NT2/D1 (cell line): ENCODE measurements around the gene ZNF600.
A peak's percentile ranks its signal among the peaks of the same experiment; 100 is the strongest.
"Not testable (repeated sequence)": the region's sequence is repeated elsewhere in the genome, so short reads cannot be mapped to it uniquely, and the experiment has no call there.

Experiments
- DNase-seq: peaks from one replicate; pipeline ENCODE4 v3.0.0-alpha.2; 2011; ENCODE audit warnings: low read depth, low spot score
- H3K27me3 ChIP-seq: 2 replicates; pipeline ENCODE4 v1.6.0; 2011; ENCODE audit warnings: mild to moderate bottlenecking; ENCODE audit not compliant: insufficient read length, insufficient read depth
- H3K36me3 ChIP-seq: 2 replicates; pipeline ENCODE4 v1.6.1; 2011; ENCODE audit warnings: mild to moderate bottlenecking, low read length, mixed read lengths; ENCODE audit not compliant: insufficient read depth, insufficient read length
- H3K4me1 ChIP-seq: 2 replicates; pipeline ENCODE4 v1.5.1; 2011; ENCODE audit not compliant: insufficient read depth, insufficient read length
- H3K4me3 ChIP-seq: 2 replicates; pipeline ENCODE4 v1.5.1; 2011; ENCODE audit warnings: low read depth; ENCODE audit not compliant: insufficient read length
- H3K9ac ChIP-seq: 2 replicates; pipeline ENCODE4 v1.6.0; 2011; ENCODE audit warnings: low read depth; ENCODE audit not compliant: insufficient read length
- H3K9me3 ChIP-seq: 2 replicates; pipeline ENCODE4 v1.5.1; 2011; ENCODE audit warnings: mild to moderate bottlenecking, low read length; ENCODE audit not compliant: insufficient read depth
- SUZ12 ChIP-seq: IDR thresholded peaks from 2 replicates; pipeline ENCODE4 v1.6.1; 2011; ENCODE audit not compliant: insufficient read length, insufficient read depth; ENCODE audit errors: extremely low read depth
- YY1 ChIP-seq: IDR thresholded peaks from 2 replicates; pipeline ENCODE4 v1.6.1; 2011; ENCODE audit not compliant: insufficient read length, insufficient read depth
- ZNF274 ChIP-seq: IDR thresholded peaks from 2 replicates; pipeline ENCODE4 v1.6.1; 2011; ENCODE audit warnings: mild to moderate bottlenecking, low read depth, low read length

Gene ZNF600

DNA sequence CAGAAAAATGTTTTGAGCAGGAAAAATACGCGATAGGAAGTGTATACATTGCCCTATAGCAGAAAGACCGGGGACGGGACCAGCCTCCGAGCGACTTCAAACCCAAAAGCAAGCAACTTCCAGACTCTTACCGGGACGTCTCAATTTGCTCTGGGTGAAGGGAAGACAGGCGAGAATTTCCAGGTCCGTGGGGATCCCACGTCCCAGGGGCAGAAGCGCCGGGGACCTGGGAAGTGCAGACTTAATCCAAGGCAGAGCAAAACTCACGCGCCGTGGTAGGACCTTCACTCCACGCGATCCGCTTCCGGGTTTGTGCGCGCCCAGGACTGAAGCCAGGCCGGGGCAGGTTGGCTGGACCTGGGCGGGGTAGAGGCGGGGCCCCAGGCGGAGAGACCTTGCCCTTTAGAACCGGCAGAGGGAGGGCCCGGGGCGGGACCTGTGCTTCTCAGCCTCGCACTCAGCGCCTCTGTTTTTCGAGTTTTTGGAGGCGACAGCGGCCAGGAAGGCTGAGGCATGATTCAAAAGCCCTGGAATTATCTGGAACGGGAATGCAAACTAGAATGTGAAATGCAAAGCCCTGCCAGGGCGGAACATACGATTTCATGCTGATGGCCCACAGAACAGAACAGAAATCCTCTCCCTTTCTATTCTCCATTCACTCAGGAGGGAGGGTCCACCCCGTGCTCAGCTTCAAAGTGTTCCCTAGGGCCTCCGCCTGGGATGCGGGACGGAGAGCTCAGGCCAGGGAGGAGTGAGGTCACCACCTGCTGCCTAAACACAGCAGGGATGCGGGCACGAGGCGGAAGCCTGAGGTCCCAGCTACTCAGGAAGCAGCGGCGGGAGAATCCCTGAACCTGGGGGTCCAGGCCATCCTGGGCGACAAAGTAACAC is at the start of gene ZNF600:
ZNF600 (minus strand) TSS at position 328 of the 891 bp plus-strand sequence. CDS start 7,903 bp downstream, outside the sequence.
- not testable (repeated sequence) for H3K4me1 ChIP-seq, H3K27me3 ChIP-seq, H3K36me3 ChIP-seq, H3K9me3 ChIP-seq
- DNase-seq, result peak; percentile 56
- H3K4me3 ChIP-seq, result peak within 1 kb of the TSS; percentile 52
- H3K9ac ChIP-seq, result peak within 1 kb of the TSS; percentile 76

DNA sequence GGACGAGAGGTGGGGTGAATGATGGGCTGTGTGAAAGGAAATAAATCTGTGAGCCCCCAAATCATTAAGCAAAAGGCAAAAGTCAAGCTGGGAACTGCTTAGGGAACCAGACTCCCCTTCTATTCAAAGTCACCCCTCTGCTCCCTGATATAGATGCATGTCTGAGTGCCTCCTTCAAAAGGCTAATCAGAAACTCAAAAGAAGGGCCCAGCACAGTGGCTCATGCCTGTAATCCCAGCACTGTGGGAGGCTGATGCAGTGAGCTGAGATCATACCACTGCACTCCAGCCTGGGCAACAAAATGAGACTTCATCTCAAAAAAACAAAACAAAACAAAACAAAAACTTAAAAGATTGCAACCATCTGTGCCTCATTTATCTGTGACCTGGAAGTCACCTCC is 47.7 kb upstream of the ZNF600 start:
- H3K36me3 ChIP-seq, result peaks cover 19% of the 10 kb centered on the region
- H3K27me3 ChIP-seq, H3K9ac ChIP-seq, DNase-seq, H3K4me3 ChIP-seq, H3K4me1 ChIP-seq: not testable (repeated sequence)
- peaks cover 16% of the 10 kb centered on the region for H3K9me3 ChIP-seq

DNA sequence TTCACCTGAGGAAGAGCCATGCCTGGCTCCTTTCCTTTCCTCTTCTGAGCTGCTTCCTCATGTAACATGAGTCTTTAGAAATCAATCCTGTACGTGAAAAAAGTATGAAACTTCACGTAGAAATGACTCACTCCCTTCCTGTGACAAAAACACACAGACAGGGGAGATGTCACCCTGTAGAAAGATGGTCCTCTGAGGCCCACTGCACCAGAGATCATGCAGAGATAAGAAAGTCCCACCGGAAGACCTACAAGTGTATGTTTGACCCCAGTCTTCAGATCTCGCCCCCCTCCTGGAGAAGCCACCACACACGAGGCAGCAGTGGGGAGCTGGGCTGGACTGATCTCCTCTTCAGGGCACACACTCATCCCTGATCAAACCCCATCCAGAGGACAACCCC is 47.0 kb upstream of the ZNF600 start:
- H3K4me3 ChIP-seq, DNase-seq, H3K27me3 ChIP-seq, H3K9me3 ChIP-seq, H3K4me1 ChIP-seq, H3K9ac ChIP-seq: not testable (repeated sequence)
- peaks cover 16% of the 10 kb centered on the region for H3K36me3 ChIP-seq

DNA sequence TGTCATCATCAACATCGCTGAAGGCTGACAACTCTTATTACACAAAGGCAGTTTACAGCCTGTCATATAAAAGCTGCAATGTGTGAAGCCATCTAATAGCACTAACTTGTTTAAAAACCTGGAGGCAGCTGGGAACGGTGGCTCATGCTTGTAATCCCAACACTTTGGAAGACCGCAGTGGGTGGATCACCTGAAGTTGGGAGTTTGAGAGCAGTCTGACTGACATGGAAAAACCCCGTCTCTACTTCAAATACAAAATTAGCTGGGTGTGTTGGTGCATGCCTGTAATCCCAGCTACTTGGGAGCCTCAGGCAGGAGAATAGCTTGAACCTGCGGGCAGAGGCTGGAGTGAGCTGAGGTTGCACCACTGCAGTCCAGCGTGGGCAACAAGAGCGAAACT is 43.3 kb upstream of the ZNF600 start:
- H3K9ac ChIP-seq, H3K36me3 ChIP-seq, DNase-seq, H3K4me1 ChIP-seq, H3K27me3 ChIP-seq, H3K4me3 ChIP-seq, H3K9me3 ChIP-seq: not testable (repeated sequence)

DNA sequence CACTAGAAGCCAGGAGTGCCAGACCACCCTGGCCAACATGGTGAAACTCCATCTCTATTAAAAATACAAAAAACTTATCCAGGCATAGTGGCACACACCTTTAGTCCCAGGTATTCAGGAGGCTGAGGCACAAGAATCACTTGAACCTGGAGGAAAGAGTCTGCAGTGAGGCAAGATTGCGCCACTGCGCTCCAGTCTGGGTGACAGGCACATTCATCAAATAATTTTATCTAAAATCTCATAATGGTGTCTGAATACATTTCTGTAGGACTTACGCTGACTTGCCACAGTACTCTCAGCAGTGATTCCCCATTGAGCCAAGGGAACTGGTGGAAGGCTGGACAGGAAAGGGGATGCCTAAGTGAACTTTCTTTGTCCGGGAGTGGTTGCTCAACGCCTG is 39.2 kb upstream of the ZNF600 start:
- Histone ChIP-seq H3K36me3 (no peaks in the 10 kb centered on the region), H3K4me1 (no peaks in the 10 kb centered on the region), H3K27me3 (no peaks in the 10 kb centered on the region), H3K9me3 (no peaks in the 10 kb centered on the region), H3K9ac (no peak overlapping the region), H3K4me3 (no peak overlapping the region)
- DNase-seq, result no peak
- no peak for TF ChIP-seq ZNF274
- TF ChIP-seq SUZ12, result no peak
- no peak for TF ChIP-seq YY1

DNA sequence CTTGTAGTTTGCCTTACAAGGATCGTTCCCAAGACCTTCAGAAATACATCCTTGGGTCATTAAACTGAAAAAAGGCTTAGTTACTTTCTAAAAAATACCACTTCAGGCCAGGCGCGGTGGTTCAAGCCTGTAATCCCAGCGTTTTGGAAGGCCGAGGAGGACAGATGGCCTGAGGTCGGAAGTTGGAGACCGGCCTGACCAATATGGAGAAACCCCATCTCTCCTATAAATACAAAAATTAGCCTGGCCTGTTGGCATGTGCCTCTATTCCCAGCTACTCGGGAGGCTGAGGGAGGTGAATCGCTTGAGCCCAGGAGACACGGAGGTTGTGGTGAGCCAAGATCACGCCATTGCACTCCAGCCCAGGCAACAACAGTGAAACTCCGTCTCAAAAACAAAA is 37.1 kb upstream of the ZNF600 start:
- Histone ChIP-seq H3K4me3 (no peak overlapping the region), H3K4me1 (no peaks in the 10 kb centered on the region), H3K9ac (no peak overlapping the region), H3K9me3 (no peaks in the 10 kb centered on the region), H3K27me3 (no peaks in the 10 kb centered on the region), H3K36me3 (no peaks in the 10 kb centered on the region)
- DNase-seq, result no peak
- TF ChIP-seq YY1 (no peak), SUZ12 (no peak), ZNF274 (no peak)

DNA sequence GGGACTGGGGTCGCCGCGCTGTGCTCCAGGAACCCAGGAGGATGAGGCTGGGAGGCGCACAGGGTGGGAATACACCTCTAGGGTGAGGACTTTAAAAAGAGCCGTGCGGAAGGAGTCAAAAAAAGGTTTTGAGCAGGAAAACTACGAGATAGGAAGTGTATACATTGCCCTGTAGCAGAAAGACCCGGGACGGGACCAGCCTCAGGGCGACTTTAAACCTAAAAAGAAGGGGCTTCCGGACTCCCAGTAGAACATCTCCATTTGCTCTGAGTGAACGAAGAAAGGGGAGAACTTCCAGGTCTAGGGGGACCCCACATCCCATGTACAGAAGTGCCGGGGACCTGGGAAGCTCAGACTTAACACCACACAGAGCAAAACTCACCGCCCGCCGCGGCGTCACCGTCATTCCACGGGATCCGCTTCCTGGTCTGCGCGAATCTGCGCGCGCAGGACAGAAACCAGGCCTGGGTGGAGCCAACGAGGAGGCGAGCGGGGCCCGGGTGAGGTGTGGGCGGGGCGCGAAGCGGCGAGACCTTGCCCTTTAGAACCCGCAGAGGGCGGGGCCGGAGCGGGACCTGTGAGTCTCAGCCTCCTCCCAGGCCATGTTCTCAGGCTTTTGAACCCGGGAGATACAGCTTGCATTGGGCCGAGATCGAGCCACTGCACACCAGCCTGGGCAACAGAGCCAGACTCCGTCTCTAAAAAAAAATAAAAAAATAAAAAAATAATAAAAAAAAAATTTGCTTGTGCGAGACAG is 34.8 kb upstream of the ZNF600 start, which contains the start of gene ZNF28:
ZNF28 (minus strand) TSS at position 430 of the 757 bp plus-strand sequence. CDS start 3,675 bp downstream, outside the sequence.
- H3K27me3 ChIP-seq, DNase-seq, H3K4me1 ChIP-seq, H3K9me3 ChIP-seq: not testable (repeated sequence)
- Histone ChIP-seq H3K36me3 (peaks cover 12% of the 10 kb centered on the region), H3K9ac (peak within 1 kb of the TSS; percentile 76), H3K4me3 (peak within 1 kb of the TSS; percentile 65)

DNA sequence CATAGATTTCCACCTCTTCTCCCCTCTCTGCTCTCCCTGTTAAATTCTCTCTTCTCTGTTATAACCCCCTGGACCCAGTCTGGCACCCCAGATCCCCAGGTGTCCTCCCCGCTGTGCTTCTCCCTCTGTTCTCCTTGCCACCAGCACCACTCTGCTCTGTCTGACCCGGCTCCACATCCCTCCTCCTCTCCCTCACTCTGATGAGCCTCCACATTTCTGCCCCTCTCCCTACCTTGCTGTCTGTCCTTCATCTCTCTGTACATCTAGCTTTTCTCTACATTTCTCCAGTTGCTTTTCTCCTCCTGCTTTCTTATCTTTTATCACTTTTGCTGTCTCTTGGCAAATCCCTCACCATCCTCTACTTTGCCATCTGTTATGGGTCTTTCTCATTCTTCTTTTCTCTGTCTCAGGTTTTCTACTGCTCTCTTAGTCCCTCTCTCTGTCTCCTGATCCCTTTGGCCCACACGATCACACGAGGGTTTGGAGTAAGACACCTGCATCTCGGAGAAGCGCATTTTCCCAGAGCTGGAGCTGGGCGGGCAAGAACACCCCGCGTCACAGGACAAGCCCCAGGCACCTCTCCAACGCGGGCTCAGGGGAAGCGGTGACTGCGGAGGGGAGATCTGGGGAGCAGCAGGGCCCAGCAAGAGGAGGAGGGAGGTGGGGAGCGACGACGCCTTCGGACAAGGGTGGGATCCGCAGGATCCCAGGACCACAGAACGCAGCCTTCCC is 34.0 kb upstream of the ZNF600 start:
- Histone ChIP-seq H3K9ac (peak overlapping the region; percentile 76), H3K4me3 (peak overlapping the region; percentile 65), H3K36me3 (peaks cover 14% of the 10 kb centered on the region)
- DNase-seq, H3K4me1 ChIP-seq, H3K27me3 ChIP-seq, H3K9me3 ChIP-seq: not testable (repeated sequence)
